Keratinocyte (primary cell): ENCODE results near the gene CTIF. TPM values are rescaled to one million over a fixed set of nuclear protein-coding genes. Genes with fewer than 3 reads are reported as not detected.

Experiments
- DNase-seq: peaks from one replicate; pipeline ENCODE4 v3.0.0-alpha.2; 2011; ENCODE audit warnings: low read depth, missing footprints, low spot score
- FAIRE-seq: peaks from 2 replicates; lab custom pipeline; 2011; peaks lifted over from hg19 to GRCh38; lab: Jason Lieb, UNC
- H2AFZ ChIP-seq: 2 replicates; pipeline ENCODE4 v1.6.0; 2012; ENCODE audit warnings: low read length, control low read depth, inconsistent platforms; ENCODE audit not compliant: control insufficient read depth
- H3K27ac ChIP-seq: 2 replicates; pipeline ENCODE4 v1.5.1; 2011; ENCODE audit warnings: low read length; ENCODE audit not compliant: control insufficient read depth, insufficient read depth
- H3K27me3 ChIP-seq: 3 replicates; pipeline ENCODE4 v1.6.0; 2011; ENCODE audit warnings: low read length; ENCODE audit not compliant: control insufficient read depth, insufficient read depth; ENCODE audit errors: extremely low read depth
- H3K36me3 ChIP-seq, 2 experiments: 2 replicates in 1 of 2; 3 replicates in 1 of 2; pipeline ENCODE4 v1.5.1; 2011; ENCODE audit warnings: low read length in 2 of 2, mild to moderate bottlenecking in 1 of 2; ENCODE audit not compliant: control insufficient read depth in 2 of 2, insufficient read depth in 2 of 2; ENCODE audit errors: extremely low read depth in 1 of 2
- H3K4me1 ChIP-seq: 3 replicates; pipeline ENCODE4 v1.5.1; 2011; ENCODE audit warnings: low read length; ENCODE audit not compliant: control insufficient read depth, insufficient read depth; ENCODE audit errors: extremely low read depth
- H3K4me2 ChIP-seq: 3 replicates; pipeline ENCODE4 v1.6.0; 2011; ENCODE audit warnings: low read depth, low read length; ENCODE audit not compliant: control insufficient read depth, insufficient read depth; ENCODE audit errors: extremely low read depth
- H3K4me3 ChIP-seq, 3 experiments: fragments of 200-600 bp in 1 of 3; sonication (generic) in 1 of 3; 2 replicates in 2 of 3; 3 replicates in 1 of 3; pipeline ENCODE4 v1.5.1; 2011 to 2016; ENCODE audit warnings: low read length in 3 of 3, mild to moderate bottlenecking in 3 of 3, control low read depth in 2 of 3, inconsistent platforms in 1 of 3, low read depth in 1 of 3, mixed read lengths in 1 of 3, mixed run types in 1 of 3, moderate library complexity in 1 of 3; ENCODE audit not compliant: control insufficient read depth in 2 of 3, insufficient read depth in 2 of 3; ENCODE audit errors: extremely low read depth in 1 of 3
- H3K79me2 ChIP-seq: 2 replicates; pipeline ENCODE4 v1.6.0; 2012; ENCODE audit warnings: low read length; ENCODE audit not compliant: control insufficient read depth, insufficient read depth
- H3K9ac ChIP-seq: 3 replicates; pipeline ENCODE4 v1.6.0; 2011; ENCODE audit warnings: low read length; ENCODE audit not compliant: control insufficient read depth, insufficient read depth; ENCODE audit errors: extremely low read depth
- H3K9me1 ChIP-seq: 3 replicates; pipeline ENCODE4 v1.6.0; 2011; ENCODE audit warnings: low read length; ENCODE audit not compliant: control insufficient read depth, insufficient read depth; ENCODE audit errors: extremely low read depth
- H3K9me3 ChIP-seq: 2 replicates; pipeline ENCODE4 v1.5.1; 2012; ENCODE audit warnings: low read depth, low read length; ENCODE audit not compliant: control insufficient read depth
- H4K20me1 ChIP-seq: 3 replicates; pipeline ENCODE4 v1.6.0; 2011; ENCODE audit warnings: low read length; ENCODE audit not compliant: control insufficient read depth, insufficient read depth; ENCODE audit errors: extremely low read depth
- CTCF ChIP-seq, 3 experiments: IDR thresholded peaks in 1 of 3; conservative IDR thresholded peaks in 1 of 3; optimal IDR thresholded peaks in 1 of 3; 2 replicates in 2 of 3; 3 replicates in 1 of 3; pipeline versions ENCODE3 to v1.5.1; 2011; ENCODE audit warnings: low read length in 3 of 3, mild to moderate bottlenecking in 3 of 3, moderate library complexity in 2 of 3, control low read depth in 1 of 3, inconsistent platforms in 1 of 3; ENCODE audit not compliant: insufficient read depth in 2 of 3; ENCODE audit errors: extremely low read depth in 1 of 3
- EZH2 ChIP-seq: IDR thresholded peaks from one replicate; pipeline ENCODE4 v1.6.1; 2012; ENCODE audit warnings: inconsistent platforms, mild to moderate bottlenecking, low read length, moderate library complexity
- dilution Hi-C: fragments of 300-500 bp; cut with MboI; formaldehyde crosslinking; loops from one replicate; pipeline ENCODE4 v1.7.0; 2020; ENCODE audit warnings: low sequenced_read_pairs; ENCODE audit not compliant: extremely low pct_ligation_motif_present
- polyA minus RNA-seq, 3 experiments: library from RNA; depleted of rRNA, polyadenylated mRNA; stranded (reverse); fragments of >200 nt; gene quantifications; 1 replicate in 1 of 3; 2 replicates in 1 of 3; 3 replicates in 1 of 3; pipeline ENCODE4 v1.2.3, GENCODE V29; 2011
- polyA plus RNA-seq, 5 experiments: library from polyadenylated mRNA; depleted of rRNA in 3 of 5; stranded (reverse) in 3 of 5; stranded (forward) in 1 of 5; unstranded in 1 of 5; fragments of >200 nt; gene quantifications; 1 replicate in 1 of 5; 2 replicates in 3 of 5; 3 replicates in 1 of 5; pipeline versions ENCODE4 v1.2.1 to v1.2.3, GENCODE V29; 2011 to 2012; ENCODE audit warnings: missing spikeins in 2 of 5, low read depth in 1 of 5, low replicate concordance in 1 of 5

The CTIF gene
- polyA plus RNA-seq (13.6 to 21.9 TPM (median 15.0 TPM) in 3 replicates), polyA minus RNA-seq (32.1 to 53.2 TPM (median 34.4 TPM) in 3 replicates)
- polyA plus RNA-seq (2011; ENCODE audit: low read depth), result 17.5 TPM
- 9.1 and 14.6 TPM in 2 replicates for polyA plus RNA-seq (2011; cell fraction: cytosol; rRNA removed)
- polyA plus RNA-seq (2011; cell fraction: nucleus; rRNA removed), result 39.1 and 50.4 TPM in 2 replicates
- 24.1 and 30.8 TPM in 2 replicates for polyA plus RNA-seq (2012; ENCODE audit: low replicate concordance)
- 20.9 TPM for polyA minus RNA-seq (2011; cell fraction: cytosol; rRNA and poly(A)+ RNA removed)
- 32.9 and 56.7 TPM in 2 replicates for polyA minus RNA-seq (2011; cell fraction: nucleus; rRNA and poly(A)+ RNA removed)

GRCh38 chr18:48538531-48539405, at the start of gene CTIF:
Gene CTIF (plus strand): TSS chr18:48539031. CDS start chr18:48619566, 80,535 bp downstream.
- no peaks in the 10 kb centered on the region for H3K36me3 ChIP-seq
- H3K9me1 ChIP-seq, result no peaks in the 10 kb centered on the region
- peak; percentile 86 for FAIRE-seq
- H3K9ac ChIP-seq, result peak within 1 kb of the TSS; percentile 93
- no peaks in the 10 kb centered on the region for H3K9me3 ChIP-seq
- TF ChIP-seq EZH2 (no peak), CTCF (optimal IDR thresholded peaks at IDR 0.05 in 1 of 3, IDR thresholded peaks at IDR 0.05 in 1 of 3, conservative IDR thresholded peaks at IDR 0.05 in 1 of 3; ENCODE audit: extremely low read depth in 1 of 3, insufficient read depth in 2 of 3, low read length in 3 of 3) (no peak)
- H3K4me2 ChIP-seq, result peak within 1 kb of the TSS; percentile 82
- H3K4me3 ChIP-seq, result peak within 1 kb of the TSS; percentile 72 to 91 (median 83)
- H4K20me1 ChIP-seq, result peaks cover 2% of the 10 kb centered on the region
- peaks cover 29% of the 10 kb centered on the region for H3K4me1 ChIP-seq
- H3K79me2 ChIP-seq, result peaks cover 36% of the 10 kb centered on the region
- dilution Hi-C loops, result no loop called here
- H2AFZ ChIP-seq, result peak within 1 kb of the TSS; percentile 94
- DNase-seq, result peak; percentile 85
- H3K27me3 ChIP-seq, result no peaks in the 10 kb centered on the region
- H3K27ac ChIP-seq, result peak within 1 kb of the TSS; percentile 89

- Histone ChIP-seq H3K9me1 (no peaks in the 10 kb centered on the region), H3K4me1 (peaks cover 31% of the 10 kb centered on the region), H3K79me2 (no peaks in the 10 kb centered on the region), H2AFZ (no peak overlapping the region), H3K27me3 (no peaks in the 10 kb centered on the region), H3K27ac (no peak overlapping the region), H3K9me3 (no peaks in the 10 kb centered on the region), H3K9ac (no peak overlapping the region), H3K36me3 (no peaks in the 10 kb centered on the region), H4K20me1 (no peaks in the 10 kb centered on the region), H3K4me3 (no peak overlapping the region), H3K4me2 (no peak overlapping the region)
- DNase-seq (no peak), FAIRE-seq (no peak)
- TF ChIP-seq EZH2, result no peak
- no peak for TF ChIP-seq CTCF (optimal IDR thresholded peaks at IDR 0.05 in 1 of 3, IDR thresholded peaks at IDR 0.05 in 1 of 3, conservative IDR thresholded peaks at IDR 0.05 in 1 of 3; ENCODE audit: extremely low read depth in 1 of 3, insufficient read depth in 2 of 3, low read length in 3 of 3)
- dilution Hi-C loops, result no loop called here
These were observed 48.1 kb upstream of the CTIF start for GRCh38 chr18:48490641-48491293.
